ENCODE data around the gene TOB1.

GRCh38 chr17:50866261-50866949 lies at the start of gene TOB1:
- no peak for TF ChIP-seq CTCF (IDR thresholded peaks at IDR 0.05)
- no peak for TF ChIP-seq EZH2 (IDR thresholded peaks at IDR 0.05; ENCODE audit: borderline replicate concordance, insufficient read depth, low read depth, low read length, poor library complexity, severe bottlenecking)
